NB4 (cell line): ENCODE measurements around the gene ZNF577.

Experiments
- CTCF ChIP-seq: IDR thresholded peaks from one replicate; pipeline ENCODE4 v1.5.1; 2012; ENCODE audit warnings: low read depth, low read length
- MYC ChIP-seq: IDR thresholded peaks from 2 replicates; pipeline ENCODE4 v1.6.1; 2011; ENCODE audit warnings: low read depth, low read length
- POLR2A ChIP-seq: IDR thresholded peaks from 2 replicates; pipeline ENCODE4 v1.6.1; 2011; ENCODE audit warnings: mild to moderate bottlenecking; ENCODE audit not compliant: insufficient read length; ENCODE audit errors: extremely low read depth
- TF ChIP-seq, protein P1 (sequence below): IDR thresholded peaks from 2 replicates; pipeline ENCODE4 v1.6.1; 2011; ENCODE audit warnings: low read depth, low read length

DNA sequence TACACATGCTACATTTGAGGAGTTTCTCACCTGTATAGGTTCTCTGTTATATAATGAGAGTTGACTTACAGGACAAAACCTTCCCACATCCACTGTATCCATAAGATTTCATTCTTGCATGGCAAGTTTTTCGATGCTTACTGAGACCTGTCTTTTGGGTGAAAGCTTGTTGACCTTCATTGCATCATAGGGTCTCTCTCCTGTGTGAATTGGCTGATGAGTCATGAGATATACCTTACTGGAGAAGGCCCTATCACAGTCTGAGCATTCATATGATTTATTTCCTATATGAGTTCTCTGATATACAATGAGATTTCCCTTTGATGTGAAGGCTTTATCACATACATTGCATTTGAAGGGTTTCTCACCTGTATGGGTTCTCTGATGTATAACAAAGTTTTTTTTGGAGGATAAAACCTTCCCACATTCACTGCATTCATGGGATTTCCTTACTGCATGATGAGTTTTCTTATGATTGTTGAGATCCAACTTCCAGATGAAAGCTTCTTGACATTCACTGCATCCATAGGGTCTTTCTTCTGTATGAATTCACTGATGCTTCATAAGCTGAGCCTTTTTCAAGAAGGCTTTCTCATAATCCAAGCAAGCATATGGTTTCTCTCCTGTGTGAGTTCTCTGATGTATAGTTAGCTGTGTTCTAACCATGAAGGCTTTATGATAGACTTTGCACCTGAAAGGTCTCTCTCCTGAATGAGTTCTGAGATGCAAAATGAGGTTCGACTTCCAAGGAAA, 25.7 kb downstream of the ZNF577 start:
- TF ChIP-seq CTCF (no peak), MYC (no peak), POLR2A (no peak)
- TF ChIP-seq, protein P1, sequence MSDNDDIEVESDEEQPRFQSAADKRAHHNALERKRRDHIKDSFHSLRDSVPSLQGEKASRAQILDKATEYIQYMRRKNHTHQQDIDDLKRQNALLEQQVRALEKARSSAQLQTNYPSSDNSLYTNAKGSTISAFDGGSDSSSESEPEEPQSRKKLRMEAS, result no peak
